ENCODE measurements around the gene NFIC.
A peak's percentile ranks its signal among the peaks of the same experiment; 100 is the strongest.
"Not testable (repeated sequence)": the region's sequence is repeated elsewhere in the genome, so short reads cannot be mapped to it uniquely, and the experiment has no call there.

Gene NFIC

GRCh38 chr19:3336680-3337523 is 29.5 kb upstream of the NFIC start:
- DNase-seq (ENCODE audit: low spot score) = peak; percentile 41

- no peak for DNase-seq (ENCODE audit: low spot score)
These were observed 27.7 kb upstream of the NFIC start for GRCh38 chr19:3338541-3339181.

GRCh38 chr19:3340340-3340739 is 26.0 kb upstream of the NFIC start:
- no peak for DNase-seq (ENCODE audit: low spot score)

- no peak for DNase-seq (ENCODE audit: low spot score)
These were observed 24.1 kb upstream of the NFIC start for GRCh38 chr19:3342246-3342645.

GRCh38 chr19:3342962-3343361 is 23.4 kb upstream of the NFIC start:
- not testable (repeated sequence) for DNase-seq (ENCODE audit: low spot score)

GRCh38 chr19:3343619-3344502 is 22.5 kb upstream of the NFIC start:
- peak; percentile 98 for DNase-seq (ENCODE audit: low spot score)

GRCh38 chr19:3344608-3345598 is 21.5 kb upstream of the NFIC start:
- no peak for DNase-seq (ENCODE audit: low spot score)

GRCh38 chr19:3345850-3346460 is 20.4 kb upstream of the NFIC start:
- no peak for DNase-seq (ENCODE audit: low spot score)

- peak; percentile 84 for DNase-seq (ENCODE audit: low spot score)
These were observed 19.6 kb upstream of the NFIC start for GRCh38 chr19:3346677-3347353.

GRCh38 chr19:3348042-3348441 is 18.3 kb upstream of the NFIC start:
- DNase-seq (ENCODE audit: low spot score) = no peak

- not testable (repeated sequence) for DNase-seq (ENCODE audit: low spot score)
These were observed 17.9 kb upstream of the NFIC start for GRCh38 chr19:3348469-3348868.

- DNase-seq (ENCODE audit: low spot score) = no peak
These were observed 16.2 kb upstream of the NFIC start for GRCh38 chr19:3350014-3350663.

- DNase-seq (ENCODE audit: low spot score) = no peak
These were observed 14.5 kb upstream of the NFIC start for GRCh38 chr19:3351702-3352447.

- DNase-seq (ENCODE audit: low spot score) = no peak
These were observed 12.9 kb upstream of the NFIC start for GRCh38 chr19:3353493-3353892.

- no peak for DNase-seq (ENCODE audit: low spot score)
These were observed 9.6 kb upstream of the NFIC start for GRCh38 chr19:3356805-3357204.

- no peak for DNase-seq (ENCODE audit: low spot score)
These were observed 9.0 kb upstream of the NFIC start for GRCh38 chr19:3357271-3357991.

- DNase-seq (ENCODE audit: low spot score) = no peak
These were observed 8.2 kb upstream of the NFIC start for GRCh38 chr19:3357992-3358688.

GRCh38 chr19:3358689-3359014 is 7.7 kb upstream of the NFIC start:
- no peak for DNase-seq (ENCODE audit: low spot score)
